NCI-H2107 treated with DMSO at 0.1 percent for 48 hours (cell line): ENCODE results near the gene GALNT15.

Experiments
- DNase-seq: peaks from one replicate; lab custom pipeline; 2025; ENCODE audit not compliant: unreplicated experiment; lab: John Stamatoyannopoulos, UW

GALNT15 gene

DNA sequence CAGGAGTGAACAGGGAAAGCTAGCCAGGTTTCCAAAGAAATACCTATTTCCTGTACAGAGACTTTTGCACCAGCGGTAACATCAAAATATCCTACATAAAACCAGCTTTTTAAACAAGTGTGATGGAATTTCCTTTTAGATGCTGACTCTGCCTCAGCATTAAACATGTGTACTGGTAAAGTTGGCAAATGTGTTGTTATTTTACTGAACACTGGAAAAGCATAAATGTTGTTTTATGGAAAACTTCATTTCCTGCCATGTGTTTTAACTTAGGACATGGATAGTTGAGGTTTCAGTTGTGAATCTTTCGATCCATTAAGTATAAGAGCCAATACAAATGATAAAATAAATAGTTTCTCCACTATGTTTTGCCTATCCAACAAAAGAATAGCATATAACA is 106.2 kb downstream of the GALNT15 start:
- no peak for DNase-seq
